Measurements from ENCODE around the gene ERCC8. TPM values are rescaled to one million over a fixed set of nuclear protein-coding genes. Genes with fewer than 3 reads are reported as not detected.
A peak's percentile ranks its signal among the peaks of the same experiment; 100 is the strongest.

ERCC8 gene
- total and polyA plus RNA-seq, 9 of the 15 experiments (the other 6 are each of a cell fraction or from before 2014, with no cell fraction given): 10.1 to 41.8 (median 24.4) TPM

GRCh38 chr5:60978968-60979367, 34.1 kb upstream of the ERCC8 start (continued):
- TF ChIP-seq SRSF9 (IDR thresholded peaks at IDR 0.05; ENCODE audit: borderline replicate concordance, low read depth, low read length): no peak
- peak; percentile 99 for TF ChIP-seq TEAD4 (IDR thresholded peaks at IDR 0.05; ENCODE audit: low read length)
- peak; percentile 94 for TF ChIP-seq TEAD4 (CRISPR knock-in tag; IDR thresholded peaks at IDR 0.05; ENCODE audit: borderline replicate concordance)
- 0 out of 4 replicates have a peak, but pooled peaks of 1 of the 2 experiments have one; percentile 66 for TF ChIP-seq ZNF639 (CRISPR knock-in tag; conservative IDR thresholded peaks at IDR 0.05 in 1 of 2, IDR thresholded peaks at IDR 0.05 in 1 of 2)
- TF ChIP-seq ZSCAN32 (CRISPR knock-in tag; IDR thresholded peaks at IDR 0.05): no peak
- TF ChIP-seq CBFA2T2 (conservative IDR thresholded peaks at IDR 0.05): peak; percentile 96
- TF ChIP-seq ZNF408 (CRISPR knock-in tag; IDR thresholded peaks at IDR 0.05; ENCODE audit: low read depth): no peak
- 0 out of 4 replicates have a peak, but pooled peaks of 1 of the 2 experiments have one; percentile 21 for TF ChIP-seq SIN3A (IDR thresholded peaks at IDR 0.05; ENCODE audit: borderline replicate concordance in 2 of 2, control insufficient read depth in 1 of 2, low read depth in 2 of 2, low read length in 2 of 2)
- 0 out of 2 replicates have a peak, but pooled peaks have one; percentile 28 for TF ChIP-seq MYNN (IDR thresholded peaks at IDR 0.05)
- TF ChIP-seq MYNN (CRISPR knock-in tag; IDR thresholded peaks at IDR 0.05): no peak
- TF ChIP-seq NKRF (IDR thresholded peaks at IDR 0.05; ENCODE audit: borderline replicate concordance): no peak
- TF ChIP-seq PKNOX1 (IDR thresholded peaks at IDR 0.05): peak; percentile 67
- peak; percentile 87 for TF ChIP-seq ZNF316 (IDR thresholded peaks at IDR 0.05)
- peak; percentile 67; the same call in 1 of the 2 replicates for TF ChIP-seq CHAMP1 (IDR thresholded peaks at IDR 0.05)
- TF ChIP-seq NFIX (CRISPR knock-in tag; IDR thresholded peaks at IDR 0.05; ENCODE audit: low read depth): no peak
- TF ChIP-seq ZNF134 (CRISPR knock-in tag; conservative IDR thresholded peaks at IDR 0.05): peak; percentile 63; the same call in 1 of the 2 replicates
- TF ChIP-seq ZNF395 (CRISPR knock-in tag; IDR thresholded peaks at IDR 0.05): peak; percentile 72; the same call in 1 of the 2 replicates
- TF ChIP-seq EP300 (IDR thresholded peaks at IDR 0.05; ENCODE audit: low read length): peak; percentile 95
- TF ChIP-seq BDP1 (IDR thresholded peaks at IDR 0.05; ENCODE audit: insufficient read depth, insufficient read length): no peak
- peak; percentile 48; the same call in 1 of the 2 replicates for TF ChIP-seq KHSRP (IDR thresholded peaks at IDR 0.05)
- peak; percentile 79 for TF ChIP-seq RNF2 (IDR thresholded peaks at IDR 0.05)
- TF ChIP-seq BMI1 (IDR thresholded peaks at IDR 0.05; ENCODE audit: low read length): no peak

Measured in K562 (cell line).